ENCODE results near the gene TMEM183A. TPM values are rescaled to one million over a fixed set of nuclear protein-coding genes. Genes with fewer than 3 reads are reported as not detected.
"Not testable (repeated sequence)": the region's sequence is repeated elsewhere in the genome, so short reads cannot be mapped to it uniquely, and the experiment has no call there.

TMEM183A gene
- total RNA-seq, 1 donor from 2014 or later, result 69.5 TPM

- intact Hi-C loops (cut with micrococcal nuclease), result not testable (repeated sequence)
Measured at GRCh38 chr1:202986120-202986519, 21.1 kb upstream of the TMEM183A start.

GRCh38 chr1:202987255-202987654 is 19.9 kb upstream of the TMEM183A start:
- intact Hi-C loops (cut with micrococcal nuclease), result no loop called here

- intact Hi-C loops (cut with micrococcal nuclease), result no loop called here
Measured at GRCh38 chr1:202987922-202988583, 19.1 kb upstream of the TMEM183A start.

DNA sequence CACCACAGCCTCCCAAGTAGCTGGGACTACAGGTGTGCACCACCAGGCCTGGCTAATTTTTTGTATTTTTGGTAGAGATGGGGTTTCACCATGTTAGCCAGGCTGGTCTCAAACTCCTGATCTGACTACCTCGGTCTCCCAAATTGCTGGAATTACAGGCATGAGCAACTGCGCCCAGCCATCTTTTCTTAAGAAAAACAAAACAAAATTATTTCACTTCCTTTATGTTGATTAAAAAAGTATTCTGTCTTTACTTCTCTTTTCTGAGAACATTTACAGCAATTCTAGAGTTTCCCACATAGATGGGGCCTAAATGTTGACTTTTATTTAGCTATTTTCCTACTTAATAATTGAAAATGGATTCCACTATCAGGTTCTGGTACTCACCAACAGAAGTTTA is 17.3 kb upstream of the TMEM183A start:
- intact Hi-C loops (cut with micrococcal nuclease), result no loop called here

- intact Hi-C loops (cut with micrococcal nuclease), result no loop called here
Measured at GRCh38 chr1:202991112-202991511, 16.1 kb upstream of the TMEM183A start.

- intact Hi-C loops (cut with micrococcal nuclease), result no loop called here
Measured at GRCh38 chr1:202994756-202995155, 12.4 kb upstream of the TMEM183A start.

DNA sequence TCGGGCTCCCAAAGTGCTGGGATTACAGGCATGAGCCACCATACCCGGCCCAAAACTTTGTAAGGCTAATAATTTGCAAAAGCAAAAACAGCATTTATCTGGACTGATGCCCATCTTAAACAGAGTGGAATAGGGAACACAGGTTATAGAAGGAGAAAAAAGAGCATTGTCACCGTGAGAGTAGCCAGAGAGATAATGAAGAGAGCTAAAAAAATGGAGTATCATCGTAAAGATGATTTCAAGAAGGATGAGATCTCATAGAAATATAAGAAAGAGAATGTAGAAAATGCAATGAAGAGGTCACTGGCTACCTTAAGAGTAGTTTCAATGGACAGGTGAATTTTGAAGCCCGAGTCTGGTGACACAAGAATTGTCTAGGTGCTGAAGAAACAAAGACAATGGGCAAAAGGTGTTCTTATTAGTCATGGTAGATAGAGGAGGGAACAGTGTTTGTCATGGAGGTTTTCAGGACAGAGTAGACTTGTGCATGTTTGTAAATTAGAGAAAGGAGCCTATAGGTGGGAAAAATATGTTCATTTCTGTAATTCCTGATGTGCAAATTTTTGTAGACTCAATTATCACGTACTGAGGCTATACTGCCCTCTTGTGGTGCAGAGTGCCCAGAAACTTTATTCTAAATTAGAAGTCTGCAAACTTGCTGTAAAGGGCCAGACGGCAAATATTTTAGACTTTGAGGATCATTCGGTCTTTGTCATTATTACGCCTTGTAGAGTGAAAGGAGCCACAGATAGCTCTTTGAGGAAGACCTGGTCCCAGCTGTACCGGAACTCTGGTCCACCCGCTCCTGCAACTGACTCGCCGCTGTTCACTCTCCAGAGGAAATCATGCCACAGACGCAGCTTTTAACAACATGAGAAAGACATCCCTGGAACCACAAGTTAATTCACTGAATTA is 8.1 kb upstream of the TMEM183A start:
- intact Hi-C loops (cut with micrococcal nuclease), result loop anchor here (1.0 to 2.0 kb wide), 4 partner anchors 30 to 248 kb away; partner anchors contain the start of gene RABIF

DNA sequence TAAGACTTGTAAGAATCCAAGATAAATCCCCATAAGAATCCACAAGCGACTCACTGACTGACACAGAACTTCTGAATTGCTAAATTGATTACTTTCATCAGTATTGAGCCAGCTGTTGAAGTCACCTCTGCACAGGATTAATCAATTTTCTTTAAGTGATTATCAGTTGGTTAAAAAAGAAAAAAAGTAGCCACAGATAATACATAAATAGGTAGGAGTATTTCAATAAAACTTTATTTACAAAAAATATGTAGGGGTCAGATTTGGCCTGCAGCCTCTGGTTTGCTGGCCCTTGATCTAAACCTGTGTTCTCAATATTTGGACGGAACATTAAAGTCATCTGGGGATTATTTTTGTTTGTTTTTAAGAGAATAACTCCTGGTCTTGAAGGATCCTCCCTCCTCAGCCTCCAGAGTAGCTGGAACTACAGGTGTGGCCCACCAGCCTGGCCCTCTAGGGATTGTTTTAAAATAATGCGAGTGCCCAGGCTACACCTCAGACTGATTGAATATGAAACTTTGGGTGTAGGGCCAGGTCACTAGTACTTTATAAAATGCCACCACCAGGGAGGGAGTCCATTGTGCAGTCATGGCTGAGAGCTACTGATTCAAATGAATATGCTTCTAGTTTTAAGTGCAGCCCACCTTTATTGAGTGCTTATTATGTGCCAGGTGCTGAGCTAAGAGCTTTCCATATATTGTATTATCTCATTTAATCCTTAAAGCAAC is 6.8 kb upstream of the TMEM183A start:
- intact Hi-C loops (cut with micrococcal nuclease), result loop anchor here (10.0 kb wide), 1 partner anchor 836 kb away; the partner anchor contains the start of gene PTPN7

DNA sequence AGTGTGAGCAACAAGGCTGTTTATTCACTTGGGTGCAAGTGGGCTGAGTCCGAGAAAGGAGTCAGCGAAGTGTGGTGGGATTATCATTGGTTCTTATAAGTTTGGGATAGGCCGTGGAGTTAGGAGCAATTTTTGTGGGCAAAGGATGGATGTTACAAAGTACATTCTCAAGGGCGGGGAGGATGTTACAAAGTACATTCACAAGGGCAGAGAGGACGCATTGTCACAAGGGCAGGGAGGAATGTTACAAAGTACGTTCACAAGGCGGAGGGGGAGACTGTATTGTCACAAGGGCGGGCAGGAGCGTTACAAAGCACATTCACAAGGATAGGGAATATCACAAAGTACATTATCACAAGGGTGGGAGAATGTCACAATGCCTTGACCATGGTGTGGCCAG is 5.2 kb upstream of the TMEM183A start:
- intact Hi-C loops (cut with micrococcal nuclease), result loop anchor here (10.0 kb wide), 1 partner anchor 837 kb away; the partner anchor contains the start of gene PTPN7

DNA sequence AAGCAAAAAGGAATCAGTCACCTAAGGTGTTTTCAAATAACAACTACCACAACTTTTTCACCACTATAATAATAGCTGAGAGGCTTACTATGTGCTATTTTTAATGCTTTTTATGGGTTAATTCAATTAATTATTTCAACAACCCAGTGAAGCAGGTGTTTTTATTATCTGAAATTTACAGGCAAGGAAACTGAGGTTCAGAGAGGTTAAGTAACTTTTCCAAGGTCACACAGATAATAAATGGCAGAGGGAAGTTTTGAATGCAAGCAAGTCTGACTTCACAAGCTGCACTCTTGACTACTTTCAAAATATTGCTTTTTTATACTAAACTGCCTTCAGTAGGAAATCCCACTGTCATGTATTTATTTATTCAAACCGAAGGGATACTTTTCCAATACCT is 4.2 kb upstream of the TMEM183A start:
- intact Hi-C loops (cut with micrococcal nuclease), result loop anchor here (10.0 kb wide), 1 partner anchor 838 kb away; the partner anchor contains the start of gene PTPN7

DNA sequence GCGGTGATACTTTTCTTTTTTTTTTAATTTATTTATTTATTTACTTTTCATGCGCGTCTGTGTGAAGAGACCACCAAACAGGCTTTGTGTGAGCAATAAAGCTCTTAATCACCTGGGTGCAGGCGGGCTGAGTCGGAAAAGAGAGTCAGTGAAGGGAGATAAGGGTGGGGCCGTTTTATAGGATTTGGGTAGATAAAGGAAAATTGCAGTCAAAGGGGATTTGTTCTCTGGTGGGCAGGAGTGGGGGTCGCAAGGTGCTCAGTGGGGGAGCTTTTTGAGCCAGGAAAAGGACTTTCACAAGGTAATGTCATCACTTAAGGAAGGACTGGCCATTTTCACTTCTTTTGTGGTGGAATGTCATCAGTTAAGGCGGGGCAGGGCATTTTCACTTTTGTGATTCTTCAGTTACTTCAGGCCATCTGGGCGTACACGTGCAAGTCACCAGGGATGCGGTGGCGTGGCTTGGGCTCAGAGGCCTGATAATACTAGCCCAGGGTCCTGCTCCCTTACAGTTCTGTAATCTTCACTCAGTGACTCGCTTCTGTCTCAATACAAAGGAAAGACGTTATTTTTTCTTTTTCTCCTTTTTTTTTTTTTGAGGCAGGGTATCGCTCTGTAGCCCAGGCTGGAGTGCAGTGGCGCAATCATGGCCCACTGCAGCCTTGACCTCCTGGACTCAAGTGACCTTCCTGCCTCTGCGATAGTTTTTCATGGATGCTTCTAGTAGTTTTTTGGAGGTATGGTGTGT is 1.6 kb upstream of the TMEM183A start:
- intact Hi-C loops (cut with micrococcal nuclease), result loop anchor here (2.0 to 10.0 kb wide), 4 partner anchors 47 to 841 kb away; partner anchors contain the start of genes ADIPOR1, PCAT6, PPP1R12B and PTPN7

DNA sequence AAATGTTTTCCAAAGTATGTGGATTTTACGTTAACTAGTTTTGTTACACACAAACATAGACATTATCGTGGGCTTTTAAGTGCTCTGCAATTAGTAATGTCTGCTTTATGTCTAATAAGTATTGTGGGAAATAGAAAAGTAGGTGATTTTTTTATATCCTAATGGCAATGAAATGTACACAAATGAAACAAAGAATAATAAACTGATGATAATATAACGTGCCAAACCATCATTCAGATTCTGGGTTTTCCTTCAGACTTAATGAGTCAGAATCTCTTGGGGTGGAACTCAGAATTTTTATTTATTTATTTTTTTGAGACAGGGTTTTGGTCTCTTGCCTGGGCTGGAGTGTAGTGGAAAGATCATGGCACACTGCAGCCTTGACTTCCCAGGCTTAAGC is 2.0 kb downstream of the TMEM183A start:
- intact Hi-C loops (cut with micrococcal nuclease), result loop anchor here (10.0 kb wide), 1 partner anchor 844 kb away; the partner anchor contains the start of gene PTPN7

GRCh38 chr1:203011582-203011981 is 4.4 kb downstream of the TMEM183A start:
- intact Hi-C loops (cut with micrococcal nuclease), result no loop called here

- intact Hi-C loops (cut with micrococcal nuclease), result no loop called here
Measured at GRCh38 chr1:203017061-203017460, 9.9 kb downstream of the TMEM183A start.

DNA sequence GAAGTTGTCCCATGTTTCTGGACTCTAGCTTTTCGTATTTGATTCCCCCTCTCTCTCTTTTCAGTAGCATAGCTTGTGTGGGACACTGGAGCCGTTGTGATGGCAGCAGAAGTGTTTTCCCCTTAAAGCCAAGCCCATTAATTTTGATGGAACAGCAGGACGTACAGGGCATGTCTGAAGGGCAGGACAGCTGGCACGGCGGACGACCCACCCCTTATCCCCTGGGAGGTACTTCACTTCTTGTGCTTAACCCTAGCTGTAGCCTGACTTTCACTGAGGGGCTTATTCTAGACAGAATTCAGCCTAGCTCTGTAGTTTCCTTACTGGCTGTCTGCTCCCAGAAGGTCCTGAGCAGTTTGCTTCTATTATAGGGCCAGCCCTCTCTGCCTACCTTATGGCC is 10.5 kb downstream of the TMEM183A start:
- intact Hi-C loops (cut with micrococcal nuclease), result no loop called here

GRCh38 chr1:203022855-203023254 is 15.7 kb downstream of the TMEM183A start:
- intact Hi-C loops (cut with micrococcal nuclease), result loop anchor here (10.0 kb wide), 1 partner anchor 302 kb away; no protein-coding TSS in a partner anchor

DNA sequence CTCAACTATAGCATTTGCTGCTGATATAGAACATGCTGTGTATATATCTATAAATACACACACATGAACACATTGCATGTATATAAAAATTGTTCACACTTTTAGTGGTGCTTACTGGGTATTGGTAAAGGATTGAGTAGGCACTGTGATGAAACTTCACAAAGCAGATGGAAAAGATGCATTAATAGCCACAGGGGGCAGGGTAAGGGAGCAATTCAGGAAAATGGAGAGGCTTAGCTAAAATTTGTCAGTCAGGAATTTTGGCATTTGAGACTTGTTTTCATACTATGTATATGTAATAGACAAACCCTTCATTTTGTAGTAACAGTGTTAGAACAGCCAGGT is 18.5 kb downstream of the TMEM183A start:
- intact Hi-C loops (cut with micrococcal nuclease), result loop anchor here (1.0 to 10.0 kb wide), 5 partner anchors 18 to 299 kb away; partner anchors contain the start of genes ADIPOR1, CYB5R1, RABIF and TMEM183A

GRCh38 chr1:203026031-203026665 is 19.0 kb downstream of the TMEM183A start, which contains the start of gene PPFIA4:
Gene PPFIA4, plus strand, starts transcription at chr1:203026491. Its CDS starts 12,518 bp downstream, at chr1:203039009.
- intact Hi-C loops (cut with micrococcal nuclease), result loop anchor here (1.0 to 10.0 kb wide), 5 partner anchors 19 to 299 kb away; partner anchors contain the start of genes ADIPOR1, CYB5R1, RABIF and TMEM183A

Measured in T-helper 2 cell treated with Interferon-gamma antibody and Interleukin-4, amounts not matched to agents 100 ng/mL and 5 ng/mL, for 36 hours (primary cell).